ENCODE results near the gene PSMD13.
"Not testable (repeated sequence)": the region's sequence is repeated elsewhere in the genome, so short reads cannot be mapped to it uniquely, and the experiment has no call there.

The PSMD13 gene

DNA sequence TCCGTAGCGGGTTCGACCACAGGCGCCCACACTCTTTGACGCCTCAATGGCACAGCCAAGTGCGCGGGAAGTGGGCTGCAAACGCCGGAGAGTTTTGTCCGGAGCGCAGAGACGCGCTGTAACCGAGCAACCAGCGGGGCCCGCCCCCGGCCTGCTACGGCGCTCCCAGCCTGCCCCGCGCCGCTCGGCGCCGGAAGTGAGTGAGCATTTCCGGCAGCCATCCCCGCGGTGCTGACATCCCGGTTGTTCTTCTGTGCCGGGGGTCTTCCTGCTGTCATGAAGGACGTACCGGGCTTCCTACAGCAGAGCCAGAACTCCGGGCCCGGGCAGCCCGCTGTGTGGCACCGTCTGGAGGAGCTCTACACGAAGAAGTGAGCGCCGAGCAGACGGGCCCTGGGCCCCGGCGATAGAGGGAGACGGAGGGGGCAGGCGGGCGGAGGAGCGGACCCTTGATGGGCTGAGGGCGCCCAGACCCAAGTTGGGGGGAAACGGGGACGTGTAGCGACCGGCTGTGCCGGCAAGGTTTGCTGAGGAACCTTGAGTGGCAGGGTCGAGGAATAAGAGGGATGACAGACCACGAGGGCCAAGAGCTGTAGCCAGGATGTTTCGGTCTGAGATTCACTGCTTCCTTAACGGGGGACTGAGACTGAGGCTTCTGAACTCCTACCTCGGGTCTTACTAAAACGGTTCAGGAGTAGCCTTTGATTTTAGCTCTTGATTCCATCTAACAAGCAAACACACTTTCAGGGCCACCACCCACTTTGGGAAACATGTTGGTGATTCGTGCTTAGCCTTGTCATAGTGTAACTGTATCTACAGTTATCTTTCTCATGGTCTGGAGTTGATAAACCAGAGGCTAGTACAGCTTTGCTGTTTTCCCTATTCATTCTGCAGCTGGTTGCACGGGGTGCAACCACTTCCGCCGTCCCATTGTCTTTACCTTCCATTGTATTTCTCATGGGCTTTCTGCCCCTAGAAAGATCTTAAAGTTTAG is at the start of gene PSMD13:
PSMD13 (plus strand) TSS at position 203 of the 994 bp plus-strand sequence; CDS start at position 277, 74 bp downstream.
- peak; percentile 11 for DNase-seq

DNA sequence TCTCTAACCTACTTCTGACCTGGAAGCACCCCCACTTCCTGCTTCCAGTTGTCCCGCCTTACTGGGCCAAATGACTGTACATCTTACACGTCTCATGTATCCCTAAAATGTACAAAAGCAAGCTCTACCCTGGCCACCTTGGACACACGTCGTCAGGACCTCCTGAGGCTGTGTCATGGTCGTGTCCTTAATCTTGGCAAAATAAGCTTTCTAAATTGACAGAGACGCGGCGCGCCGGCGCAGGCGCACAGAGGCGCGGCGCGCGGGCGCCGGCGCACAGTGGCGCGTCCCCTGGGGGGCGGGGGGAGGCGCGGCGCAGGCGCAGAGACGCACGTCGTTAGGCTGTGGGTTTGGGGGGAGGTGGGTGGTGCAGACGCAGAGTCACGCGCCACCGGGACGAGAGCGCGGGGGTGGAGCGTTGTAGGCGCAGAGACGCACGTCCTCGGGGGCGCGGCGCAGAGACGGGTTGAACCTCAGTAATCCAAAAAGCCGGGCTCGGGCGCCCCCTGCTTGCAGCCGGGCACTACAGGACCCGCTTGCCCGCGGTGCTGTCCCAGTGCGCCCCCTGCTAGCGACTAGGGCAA is 47.5 kb upstream of the PSMD13 start:
- DNase-seq = not testable (repeated sequence)

DNA sequence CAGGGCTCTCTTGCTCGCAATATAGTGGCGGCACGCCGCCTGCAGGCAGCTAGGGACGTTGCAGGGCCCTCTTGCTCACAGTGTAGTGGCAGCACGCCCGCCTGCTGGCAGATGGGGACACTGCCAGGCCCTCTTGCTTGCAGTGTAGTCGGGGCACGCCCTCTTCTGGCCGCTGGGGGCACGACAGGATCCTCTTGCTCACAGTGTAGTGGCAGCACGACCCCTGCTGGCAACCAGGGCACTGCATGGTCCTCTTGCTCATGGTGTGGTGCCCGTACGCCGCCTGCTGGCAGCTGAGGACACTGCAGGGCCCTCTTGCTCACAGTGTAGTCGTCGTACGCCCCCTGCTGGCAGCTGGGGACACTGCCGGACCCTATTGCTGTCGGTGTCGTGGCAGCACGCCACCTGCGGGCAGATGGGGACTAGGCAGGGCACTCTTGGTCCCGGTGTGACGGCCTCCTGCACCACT is 46.9 kb upstream of the PSMD13 start:
- not testable (repeated sequence) for DNase-seq

DNA sequence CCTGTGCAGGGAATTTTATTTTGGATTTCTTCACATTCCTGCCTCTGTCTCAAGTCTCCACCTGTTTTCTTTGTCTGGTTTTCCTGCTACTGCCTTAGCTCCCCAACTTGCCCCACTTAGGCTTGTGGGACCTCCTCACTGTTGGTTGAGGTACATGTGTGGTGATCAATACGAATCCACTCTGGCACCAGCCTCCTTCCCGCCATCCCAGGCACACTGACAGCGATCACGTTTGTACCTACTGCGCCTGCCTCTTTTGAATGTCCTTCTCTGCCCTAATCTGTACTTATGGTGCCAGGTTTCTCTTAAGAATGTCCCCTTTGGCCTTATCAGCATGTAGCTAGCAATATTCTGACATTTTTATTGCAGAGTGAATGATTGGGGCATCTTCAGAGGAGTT is 46.2 kb upstream of the PSMD13 start:
- DNase-seq = not testable (repeated sequence)

DNA sequence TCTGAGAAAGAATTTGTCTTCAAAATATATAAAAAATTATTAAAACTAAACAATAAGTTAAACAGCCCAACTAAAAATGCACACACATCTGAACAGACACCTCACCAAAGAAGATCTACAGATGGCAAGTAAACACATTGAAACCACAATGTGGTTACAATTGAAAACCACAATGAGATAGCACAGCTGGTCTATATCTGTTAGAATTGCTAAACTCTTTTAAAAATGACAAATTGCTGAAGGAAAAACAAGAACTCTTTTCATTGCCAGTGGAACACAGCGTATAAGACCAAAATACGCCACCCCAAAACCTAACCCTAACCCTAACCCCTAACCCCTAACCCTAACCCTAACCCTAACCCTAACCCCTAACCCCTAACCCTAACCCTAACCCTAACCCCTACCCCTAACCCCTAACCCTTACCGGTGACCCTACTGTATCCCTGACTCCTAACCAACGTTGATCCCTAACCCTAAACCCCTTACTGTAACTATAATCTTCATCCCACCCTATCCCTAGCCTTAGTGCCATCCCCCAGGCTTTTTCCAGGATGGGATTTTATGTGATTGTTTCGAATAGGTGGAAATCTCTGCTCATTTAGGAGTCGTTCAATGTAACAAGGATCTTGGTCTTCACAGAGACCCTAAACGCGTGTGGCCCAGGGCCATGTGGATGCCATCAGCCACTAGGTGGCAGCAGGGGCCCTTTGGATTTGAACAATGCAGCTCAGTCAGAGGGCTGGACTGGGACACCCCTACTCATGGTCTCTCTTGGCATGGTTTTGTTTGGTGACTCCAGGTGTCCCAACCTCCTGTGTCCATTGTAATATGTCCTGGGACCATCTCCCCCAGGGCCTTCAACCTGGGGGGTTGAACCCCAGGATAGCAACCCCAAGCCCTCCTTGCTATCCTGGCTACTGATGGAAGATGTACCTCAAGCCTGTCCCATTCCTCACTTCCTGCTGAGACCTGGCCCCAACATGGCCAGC is 45.0 kb upstream of the PSMD13 start:
- not testable (repeated sequence) for DNase-seq

DNA sequence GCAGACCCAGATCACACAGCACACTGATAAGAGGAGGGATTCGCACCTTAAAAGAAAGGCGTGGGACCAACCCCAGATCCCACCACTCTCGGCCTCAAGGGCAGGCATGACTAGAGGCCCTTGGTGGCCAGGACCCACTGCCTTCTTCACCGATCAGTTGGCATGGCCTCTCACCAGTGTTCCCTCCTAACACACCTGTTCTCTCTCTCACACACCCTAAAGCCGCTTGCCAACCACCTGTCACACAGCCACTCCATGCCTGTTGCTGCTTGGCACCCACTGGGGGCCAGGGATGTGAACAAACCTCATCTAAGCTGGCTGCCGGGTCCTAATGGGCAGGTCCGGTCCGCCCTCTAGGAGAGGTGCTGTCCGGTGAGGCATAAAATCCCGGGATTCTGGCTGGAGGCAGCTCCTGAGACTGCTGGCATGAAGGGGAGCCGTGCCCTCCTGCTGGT is 44.1 kb upstream of the PSMD13 start, which contains the start of gene SCGB1C1:
SCGB1C1 (plus strand) TSS at position 405 of the 455 bp plus-strand sequence; CDS start at position 427, 22 bp downstream.
- DNase-seq = not testable (repeated sequence)

DNA sequence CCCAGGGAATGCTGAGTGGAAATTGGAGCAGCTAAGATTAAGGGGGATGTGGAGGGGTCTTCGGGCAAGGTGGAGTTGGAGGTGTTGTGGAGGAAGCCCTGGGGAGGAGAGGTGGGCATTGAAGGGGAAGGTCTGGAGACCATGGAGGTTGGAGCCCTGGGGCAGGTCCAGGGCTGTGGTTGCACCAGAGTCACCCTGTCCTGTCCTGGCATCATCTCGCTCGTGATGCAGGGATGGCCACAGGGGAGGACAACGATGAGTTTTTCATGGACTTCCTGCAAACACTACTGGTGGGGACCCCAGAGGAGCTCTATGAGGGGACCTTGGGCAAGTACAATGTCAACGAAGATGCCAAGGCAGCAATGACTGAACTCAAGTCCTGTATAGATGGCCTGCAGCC is 43.3 kb upstream of the PSMD13 start:
- not testable (repeated sequence) for DNase-seq

DNA sequence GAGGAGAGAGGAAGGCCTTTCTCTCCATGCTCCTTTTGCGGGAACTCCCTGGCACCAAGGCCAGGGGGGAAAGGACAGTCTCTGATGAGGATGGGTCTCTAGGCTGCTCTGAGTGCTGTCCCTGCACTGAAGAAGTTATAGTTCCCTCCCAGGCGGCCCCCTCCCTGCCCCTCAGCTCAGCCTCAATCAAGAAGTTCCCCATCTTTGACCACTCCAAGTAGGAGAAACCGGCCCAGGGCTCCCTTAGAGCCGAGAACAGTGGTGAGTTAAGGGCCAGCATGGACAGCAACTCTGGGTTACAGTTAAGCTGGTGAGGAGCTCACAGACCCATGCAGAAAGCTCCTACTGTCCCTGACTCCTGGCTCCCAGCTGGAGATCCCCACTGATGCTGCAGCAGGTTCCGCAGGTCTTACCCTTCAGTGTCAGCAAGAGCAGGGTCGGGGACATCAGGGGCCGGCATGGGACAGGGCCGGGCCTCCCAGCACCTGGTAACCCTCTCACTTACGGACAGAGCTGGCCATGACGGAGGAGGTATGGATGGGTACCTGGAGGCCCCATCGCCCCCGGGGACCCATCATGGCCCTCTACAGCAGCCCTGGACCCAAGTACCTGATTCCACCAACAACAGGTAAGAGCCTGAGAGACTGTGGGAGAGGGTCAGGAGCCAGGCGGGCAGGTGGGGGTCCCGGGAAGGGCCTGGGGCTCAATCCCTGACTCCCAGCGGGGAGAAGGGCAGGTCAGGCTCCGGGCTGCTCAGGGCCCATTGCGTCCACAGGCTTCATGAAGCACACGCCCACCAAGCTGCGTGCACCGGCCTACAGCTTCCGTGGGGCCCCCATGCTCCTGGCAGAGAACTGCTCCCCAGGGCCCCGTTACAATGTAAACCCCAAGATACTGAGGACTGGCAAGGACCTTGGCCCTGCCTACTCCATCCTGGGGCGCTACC is 39.7 kb upstream of the PSMD13 start:
- no peak for DNase-seq

DNA sequence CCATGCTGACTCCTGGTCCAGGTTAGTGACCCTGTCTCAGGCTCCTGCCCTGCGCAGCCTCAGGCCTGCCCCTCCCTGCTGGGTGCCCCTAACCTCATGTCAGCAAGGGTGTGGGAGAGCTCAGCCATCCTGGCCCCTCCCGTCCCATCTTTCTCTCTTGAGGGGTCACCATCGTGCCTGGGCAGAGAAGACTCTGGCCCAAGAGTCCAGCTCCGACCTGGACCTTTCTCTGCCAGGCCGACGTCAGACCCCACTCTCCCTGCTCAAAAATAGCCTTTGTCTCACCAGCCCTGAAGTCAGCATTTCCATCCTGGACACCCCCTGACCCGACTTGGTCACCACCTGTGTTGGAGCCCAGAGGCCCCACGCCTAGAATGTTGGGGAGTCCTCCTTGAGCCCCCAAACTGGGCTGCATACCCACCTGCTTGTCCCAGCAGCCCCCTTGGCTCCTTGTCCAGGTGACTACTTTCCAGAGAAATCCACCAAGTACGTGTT is 39.0 kb upstream of the PSMD13 start:
- no peak for DNase-seq

DNA sequence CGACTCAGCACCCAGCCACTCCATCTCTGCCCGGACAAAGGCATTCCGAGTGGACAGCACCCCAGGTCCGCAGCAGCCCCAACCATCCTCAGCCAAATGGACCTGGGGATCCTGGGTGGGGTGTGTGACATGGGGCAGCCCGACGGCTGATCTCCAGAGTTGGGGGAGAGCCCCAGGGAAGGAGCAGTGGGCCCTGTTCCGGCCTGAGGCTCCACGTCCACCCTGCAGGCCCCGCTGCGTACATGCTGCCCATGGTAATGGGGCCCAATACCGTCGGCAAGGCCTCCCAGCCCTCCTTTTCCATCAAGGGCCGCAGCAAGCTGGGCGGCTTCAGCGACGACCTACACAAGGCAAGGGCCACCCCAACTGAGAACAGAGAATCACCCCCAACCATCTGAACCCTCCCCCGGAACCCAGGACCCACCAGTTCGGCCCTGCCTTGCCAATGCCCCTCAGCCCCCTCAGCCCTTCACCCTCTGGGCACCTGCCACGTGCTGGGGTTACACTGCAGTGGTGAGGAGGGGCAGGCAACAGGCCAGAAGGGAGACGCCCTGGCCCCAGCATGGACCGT is 38.5 kb upstream of the PSMD13 start:
- DNase-seq = no peak

DNA sequence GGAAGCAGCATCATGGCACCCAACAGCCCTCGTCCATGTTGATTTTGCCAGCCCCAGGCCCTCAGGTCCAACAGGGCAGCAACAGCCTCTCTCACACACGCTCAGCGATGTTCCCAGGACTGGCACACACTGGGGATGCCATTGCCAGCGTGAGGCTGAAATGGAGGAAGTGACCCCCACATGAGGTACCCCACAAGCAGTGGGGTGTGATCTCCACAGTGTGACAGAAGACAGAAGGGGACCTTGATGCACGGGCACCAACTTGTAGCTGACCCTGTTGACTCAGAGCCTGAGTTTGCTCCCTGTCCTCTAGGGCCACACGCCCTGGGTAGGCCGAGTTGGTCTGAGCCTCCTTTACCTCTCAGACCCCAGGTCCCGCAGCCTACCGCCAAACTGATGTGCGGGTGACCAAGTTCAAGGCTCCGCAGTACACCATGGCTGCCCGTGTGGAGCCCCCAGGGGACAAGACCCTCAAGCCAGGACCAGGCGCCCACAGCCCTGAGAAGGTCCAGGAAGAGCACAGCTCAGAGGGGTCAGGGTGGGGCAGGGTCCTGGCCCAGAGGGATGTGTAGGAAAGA is 37.7 kb upstream of the PSMD13 start:
- no peak for DNase-seq

DNA sequence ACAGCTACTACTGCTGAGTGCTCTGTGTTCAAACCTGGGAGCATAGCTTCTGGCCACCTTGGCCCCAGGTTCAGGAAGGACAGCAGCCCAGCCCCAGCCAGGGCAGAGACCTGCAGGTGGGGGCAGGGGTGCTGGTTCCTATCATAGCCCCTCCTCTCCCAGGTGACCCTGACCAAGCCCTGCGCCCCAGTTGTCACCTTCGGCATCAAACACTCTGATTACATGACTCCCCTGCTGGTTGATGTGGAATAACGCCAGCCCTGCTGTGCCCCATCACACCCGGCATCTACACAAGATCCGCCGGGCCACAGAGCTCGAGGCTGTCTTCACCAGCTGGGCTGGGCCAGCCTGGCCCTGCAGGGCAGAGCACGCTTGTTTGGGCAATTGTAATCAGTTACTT is 37.0 kb upstream of the PSMD13 start:
- no peak for DNase-seq

DNA sequence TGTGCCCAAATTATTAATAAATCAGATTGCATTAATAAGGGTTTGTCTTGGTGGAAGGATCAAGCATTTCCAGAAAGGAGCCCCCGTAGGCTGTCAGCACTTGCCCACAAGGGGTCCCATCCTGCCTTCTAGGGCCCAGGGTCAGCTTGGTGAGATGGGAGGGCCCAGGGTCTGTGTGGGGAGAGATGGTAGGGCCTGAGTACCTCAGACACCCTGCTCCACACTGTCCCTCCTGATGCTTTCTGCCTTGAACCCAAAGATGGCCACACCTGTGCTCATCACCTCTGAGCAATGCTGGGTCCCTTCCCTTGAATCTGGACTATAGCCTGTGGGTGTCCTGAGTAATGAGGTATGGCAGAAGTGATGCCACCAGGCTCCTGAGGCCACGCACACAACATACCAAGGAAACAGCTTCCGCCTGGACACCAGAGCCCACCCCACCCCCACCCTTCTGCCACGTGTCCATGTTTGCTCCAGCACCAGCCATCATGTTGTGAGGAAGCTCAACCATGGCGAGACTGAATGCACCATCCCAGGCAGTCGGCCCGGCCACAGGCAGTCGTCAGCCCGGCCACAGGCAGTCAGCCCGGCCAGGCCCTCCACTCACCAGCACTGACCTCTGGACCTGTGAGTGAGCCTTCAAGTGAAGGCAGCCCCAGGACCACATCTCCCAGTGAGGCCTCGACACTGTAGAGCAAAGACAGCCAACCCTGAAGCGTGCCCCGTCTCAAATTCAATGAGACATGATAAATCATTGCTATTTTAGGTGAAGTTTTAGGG is 36.4 kb upstream of the PSMD13 start:
- no peak for DNase-seq

DNA sequence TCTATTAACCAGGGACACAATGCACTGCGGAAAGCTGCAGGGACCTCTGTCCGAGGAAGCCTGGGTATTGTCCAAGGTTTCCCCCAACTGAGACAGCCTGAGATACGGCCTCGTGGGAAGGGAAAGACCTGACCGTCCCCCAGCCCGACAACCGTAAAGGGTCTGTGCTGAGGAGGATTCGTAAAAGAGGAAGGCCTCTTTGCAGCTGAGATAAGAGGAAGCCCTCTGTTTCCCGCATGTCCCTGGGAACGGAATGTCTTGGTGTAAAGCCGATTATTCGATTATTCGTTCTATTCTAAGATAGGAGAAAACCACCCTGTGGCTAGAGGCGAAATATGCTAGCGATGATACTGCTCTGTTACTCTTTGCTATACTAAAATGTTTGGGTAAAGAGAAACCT is 34.8 kb upstream of the PSMD13 start:
- no peak for DNase-seq

DNA sequence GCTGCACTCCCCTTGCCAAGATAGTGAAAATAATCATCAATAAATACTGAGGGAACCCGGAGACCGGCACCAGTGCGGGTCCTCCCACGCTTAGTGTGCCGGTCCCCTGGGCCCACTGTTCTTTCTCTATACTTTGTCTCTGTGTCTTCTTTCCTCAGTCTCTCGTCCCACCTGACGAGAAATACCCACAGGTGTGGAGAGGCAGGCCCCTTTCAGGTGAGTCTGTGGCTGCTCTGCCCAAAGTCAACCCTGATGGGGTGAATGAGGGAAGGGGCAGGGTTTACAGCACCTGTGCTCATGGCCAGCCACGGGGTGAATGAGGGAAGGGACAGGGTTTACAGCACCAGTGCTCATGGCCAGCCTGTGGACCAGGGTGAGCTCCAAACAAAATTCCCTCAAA is 34.3 kb upstream of the PSMD13 start:
- DNase-seq = no peak

DNA sequence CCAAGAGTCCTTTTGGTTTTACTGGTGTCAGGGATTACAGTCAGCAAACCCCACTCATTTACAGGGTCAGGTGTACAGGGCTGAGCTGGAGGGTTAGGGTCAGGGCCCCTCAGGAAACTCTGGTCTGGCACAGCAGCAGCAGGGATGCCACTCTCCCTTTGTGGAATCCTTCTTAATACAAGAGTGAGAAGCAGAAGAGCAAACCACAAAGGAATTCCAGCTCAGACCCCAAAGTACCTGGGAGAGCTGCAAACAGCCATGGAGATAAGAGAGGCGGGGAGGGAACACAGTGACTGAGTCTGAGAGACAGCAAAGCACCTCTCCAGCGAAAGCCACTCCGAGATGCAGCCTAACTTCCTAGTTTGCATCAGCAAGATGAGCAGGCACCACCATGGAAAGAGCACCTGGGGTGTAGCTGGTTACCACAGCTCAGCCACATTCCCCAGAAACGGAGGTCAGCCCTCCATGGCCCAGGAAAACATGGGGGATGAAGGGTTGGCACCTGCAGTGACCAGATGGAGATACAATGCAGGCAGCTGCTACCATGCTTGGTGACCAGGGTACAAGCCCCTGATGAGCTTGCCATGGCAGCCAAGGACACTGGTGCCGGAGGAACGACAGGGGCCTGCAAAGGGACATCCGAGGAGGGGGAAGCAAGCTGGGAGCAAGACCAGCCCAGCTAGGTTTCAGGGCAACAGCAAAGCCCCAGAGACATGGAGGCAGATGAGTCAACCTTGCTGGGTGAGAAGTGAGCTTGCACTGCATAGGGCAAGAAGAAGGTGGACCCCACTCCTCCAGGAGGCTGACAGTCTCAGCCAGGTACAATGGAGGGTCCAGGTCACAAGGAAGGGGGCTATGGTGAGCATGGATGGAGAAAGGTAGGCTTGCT is 33.5 kb upstream of the PSMD13 start:
- DNase-seq = no peak

DNA sequence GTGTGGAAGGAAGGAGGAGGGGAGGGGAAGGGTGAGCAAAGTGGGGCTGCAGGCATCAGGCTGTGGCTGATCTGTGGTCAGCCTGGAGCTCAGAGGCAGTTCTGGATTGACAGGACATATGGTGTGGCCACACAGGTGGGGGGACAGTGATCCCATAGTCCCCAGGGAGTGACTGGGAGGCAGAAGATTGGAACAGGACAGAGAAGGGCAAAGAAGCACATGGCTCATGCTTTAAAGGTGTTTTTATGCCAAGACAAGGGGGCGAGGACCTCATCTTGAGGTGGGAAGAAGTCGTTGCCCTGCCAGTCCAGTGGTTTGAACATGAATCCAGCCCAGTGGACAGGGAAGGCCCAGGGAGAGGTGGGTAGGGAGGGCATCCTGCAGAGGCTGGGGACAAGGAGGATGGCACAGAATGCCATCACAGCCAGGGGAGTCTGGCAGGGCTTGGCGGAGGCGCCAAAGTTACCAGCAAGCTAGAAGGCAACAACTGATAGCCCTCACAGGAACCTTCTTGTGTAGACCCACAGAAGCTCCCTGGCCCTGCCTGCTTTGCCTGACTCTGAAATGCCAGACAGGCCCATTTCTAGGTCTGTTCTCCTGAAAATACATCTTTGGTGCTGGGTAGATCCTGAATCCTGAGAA is 32.7 kb upstream of the PSMD13 start:
- DNase-seq = no peak

DNA sequence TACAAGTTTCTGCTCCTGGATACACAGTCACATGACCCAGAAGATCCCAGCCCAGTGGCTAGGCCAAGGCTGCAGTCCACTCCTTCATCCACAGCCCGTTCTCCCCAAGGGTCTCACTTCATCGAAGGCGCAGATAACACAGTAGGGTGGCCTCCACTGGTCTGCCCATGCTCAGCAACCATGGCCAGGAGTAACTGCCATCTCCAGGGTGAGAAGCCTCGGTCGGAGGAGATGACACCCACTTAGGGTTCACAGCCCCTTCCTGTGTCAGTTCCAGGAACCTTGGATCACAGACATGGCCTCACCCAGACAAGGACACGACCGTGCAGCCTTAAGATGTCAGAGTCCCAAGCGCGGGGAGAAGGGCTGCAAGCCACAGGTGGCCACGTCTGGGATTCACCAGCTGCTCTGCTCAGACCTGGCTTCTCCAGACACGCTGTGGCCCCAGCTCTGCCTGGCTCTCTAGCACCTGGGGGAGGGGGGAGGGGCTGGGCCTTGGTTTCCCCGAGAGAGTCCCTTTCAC is 32.1 kb upstream of the PSMD13 start:
- no peak for DNase-seq
